BLaER1 treated with 17β-estradiol and CSF1 and Interleukin-3, amounts not matched to agents 10 nM and 100 nM (cell line): ENCODE results near the gene TBKBP1.

ENCODE experiments used
- H3K27ac ChIP-seq, 11 experiments: shearing (Covaris generic); formaldehyde crosslinking; 2 replicates each; pipeline ENCODE4 v1.8.1; 2022
- H3K27me3 ChIP-seq, 11 experiments: shearing (Covaris generic); formaldehyde crosslinking; 2 replicates each; pipeline ENCODE4 v1.8.1; 2022
- H3K36me3 ChIP-seq, 11 experiments: shearing (Covaris generic); formaldehyde crosslinking; 2 replicates each; pipeline ENCODE4 v1.8.1; 2022
- H3K4me1 ChIP-seq, 10 experiments: shearing (Covaris generic); formaldehyde crosslinking; 2 replicates each; pipeline ENCODE4 v1.8.1; 2022
- H3K4me2 ChIP-seq, 11 experiments: shearing (Covaris generic); formaldehyde crosslinking; 2 replicates each; pipeline ENCODE4 v1.8.1; 2022
- H3K4me3 ChIP-seq, 10 experiments: shearing (Covaris generic); formaldehyde crosslinking; 2 replicates each; pipeline ENCODE4 v1.8.1; 2022
- H3K9ac ChIP-seq, 11 experiments: shearing (Covaris generic); formaldehyde crosslinking; 2 replicates each; pipeline ENCODE4 v1.8.1; 2022
- H3K9me3 ChIP-seq, 11 experiments: shearing (Covaris generic); formaldehyde crosslinking; replicated peaks in 1 of 11; 2 replicates each; pipeline ENCODE4 v1.8.1; 2022
- H4K20me1 ChIP-seq, 11 experiments: shearing (Covaris generic); formaldehyde crosslinking; 2 replicates each; pipeline ENCODE4 v1.8.1; 2022
- Cebpa-rat ChIP-seq, 11 experiments: shearing (Covaris generic); IDR thresholded peaks; 2 replicates each; pipeline ENCODE4 v1.8.1; 2022

TBKBP1 gene

DNA sequence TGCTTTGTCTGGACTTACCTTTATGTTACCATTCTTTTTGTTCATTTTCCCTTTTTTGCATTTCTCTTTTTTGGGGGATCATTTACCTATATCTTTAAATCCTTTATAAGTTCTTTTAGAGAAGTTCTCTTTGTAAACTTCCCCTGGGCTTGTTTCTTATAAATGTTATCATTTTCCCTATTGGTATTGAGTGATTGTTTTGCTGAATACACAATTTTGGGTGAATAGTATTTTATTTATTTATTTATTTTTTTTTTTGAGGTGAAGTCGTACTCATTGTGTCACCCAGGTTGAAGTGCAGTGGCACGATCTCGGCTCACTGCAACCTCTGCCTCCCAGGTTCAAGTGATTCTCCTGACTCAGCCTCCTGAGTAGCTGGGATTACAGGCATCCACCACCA lies 57.5 kb downstream of the TBKBP1 start:
- Histone ChIP-seq H4K20me1 (no peaks in the 10 kb centered on the region), H3K4me3 (no peak overlapping the region), H3K4me2 (no peak overlapping the region; a peak in 1 of 22 replicates), H3K27me3 (no peaks in the 10 kb centered on the region), H3K4me1 (peaks cover 10 to 49% (median 27%) of the 10 kb centered on the region in 10 experiments), H3K27ac (no peak overlapping the region), H3K36me3 (no peaks in the 10 kb centered on the region), H3K9me3 (peaks cover 13 to 27% (median 24%) of the 10 kb centered on the region in 11 experiments), H3K9ac (no peak overlapping the region)
- no peak for TF ChIP-seq Cebpa-rat (IDR thresholded peaks at IDR 0.05)

DNA sequence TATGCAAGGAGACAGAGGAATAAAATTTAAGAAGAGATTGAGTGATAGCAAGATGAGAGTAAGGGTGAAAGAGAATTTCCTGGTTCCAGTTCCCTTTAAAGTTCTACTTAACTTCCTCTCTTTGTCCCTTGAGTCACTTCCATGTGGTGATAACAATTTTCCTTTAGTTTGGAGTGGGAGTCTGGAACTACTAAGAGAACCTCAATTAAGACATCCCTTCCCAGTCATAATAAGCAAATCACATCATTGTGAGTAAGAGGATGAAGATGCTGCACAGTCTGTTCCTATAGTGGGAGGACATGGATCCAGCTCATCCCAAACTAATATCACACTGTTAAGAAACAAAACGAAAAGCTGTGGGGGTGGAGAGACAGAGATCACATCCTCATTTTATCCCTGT lies 63.4 kb downstream of the TBKBP1 start:
- no peaks in the 10 kb centered on the region for H4K20me1 ChIP-seq
- H3K4me3 ChIP-seq: no peak overlapping the region
- H3K9me3 ChIP-seq: peaks cover 51 to 79% (median 67%) of the 10 kb centered on the region in 11 experiments
- no peak overlapping the region for H3K27ac ChIP-seq
- no peak for TF ChIP-seq Cebpa-rat (IDR thresholded peaks at IDR 0.05)
- H3K4me2 ChIP-seq: peak overlapping the region in 3 of 11 experiments; percentile 18 to 59 (median 48); a peak in 6 of 22 replicates
- H3K4me1 ChIP-seq: peaks cover 0 to 16% (median 4%) of the 10 kb centered on the region in 10 experiments; a peak in 8 of 20 replicates
- no peaks in the 10 kb centered on the region for H3K36me3 ChIP-seq
- no peak overlapping the region for H3K9ac ChIP-seq
- H3K27me3 ChIP-seq: no peaks in the 10 kb centered on the region

DNA sequence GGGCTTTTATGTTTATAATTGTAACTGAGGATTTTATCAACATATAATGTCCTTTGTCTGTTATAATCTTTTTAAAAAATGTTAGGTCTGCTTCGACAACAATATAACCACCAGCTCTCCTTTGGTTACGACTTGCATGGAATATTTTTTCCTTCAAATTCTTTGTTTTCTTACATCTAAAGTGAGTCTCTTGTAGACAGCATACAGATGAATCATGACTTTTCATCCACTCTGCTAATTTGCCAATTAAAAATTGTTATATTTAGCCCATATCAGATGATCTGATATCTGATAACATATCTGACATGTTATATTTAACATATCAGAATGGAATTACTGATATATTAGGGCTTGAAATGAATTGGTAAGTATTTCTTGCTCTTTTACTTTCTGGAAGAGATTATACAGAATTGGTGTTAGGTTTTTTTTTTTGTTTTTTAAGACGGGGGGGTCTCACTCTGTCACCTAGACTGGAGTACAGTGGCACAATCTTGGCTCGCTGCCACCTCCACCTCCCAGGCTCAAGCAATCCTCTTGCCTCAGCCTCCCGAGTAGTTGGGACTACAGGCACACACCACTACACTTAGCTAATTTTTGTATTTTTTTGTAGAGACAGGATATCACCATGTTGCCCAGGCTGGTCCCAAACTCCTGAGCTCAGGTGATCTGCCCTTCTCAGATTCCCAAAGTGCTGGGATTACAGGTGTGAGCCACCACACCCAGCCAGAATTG lies 66.6 kb downstream of the TBKBP1 start:
- H3K27ac ChIP-seq: no peak overlapping the region
- TF ChIP-seq Cebpa-rat (IDR thresholded peaks at IDR 0.05): no peak
- no peak overlapping the region for H3K4me2 ChIP-seq
- H3K27me3 ChIP-seq: no peaks in the 10 kb centered on the region
- H3K4me1 ChIP-seq: peaks cover 0 to 16% (median 4%) of the 10 kb centered on the region in 10 experiments; a peak in 8 of 20 replicates
- H3K9ac ChIP-seq: no peak overlapping the region
- H4K20me1 ChIP-seq: no peaks in the 10 kb centered on the region
- H3K36me3 ChIP-seq: peaks cover 0 to 3% (median 0%) of the 10 kb centered on the region in 11 experiments; a peak in 1 of 22 replicates
- no peak overlapping the region; a peak in 1 of 20 replicates for H3K4me3 ChIP-seq
- peaks cover 68 to 91% (median 79%) of the 10 kb centered on the region in 11 experiments for H3K9me3 ChIP-seq
